CD4-positive, alpha-beta T cell (primary cell): ENCODE measurements around the gene SPSB2. TPM values are rescaled to one million over a fixed set of nuclear protein-coding genes. Genes with fewer than 3 reads are reported as not detected.

Experiments
- ATAC-seq: fragments of 200-7000 bp; cut with Tn5 transposase; one replicate; pipeline ENCODE4 v1.10.0; 2022; ENCODE audit warnings: mild to moderate bottlenecking; ENCODE audit not compliant: poor library complexity
- CTCF ChIA-PET: fragments of 350-600 bp; sonication (Branson Sonifier 250); formaldehyde crosslinking; loops from one replicate; lab custom pipeline; 2021; ENCODE audit warnings: antibody characterized with exemption, inconsistent platforms; lab: Charles Lee
- POLR2A ChIA-PET: fragments of 350-600 bp; sonication (Branson Sonifier 250); formaldehyde crosslinking; loops from one replicate; lab custom pipeline; 2021; ENCODE audit warnings: antibody characterized with exemption, inconsistent platforms; lab: Charles Lee
- DNase-seq, 14 experiments: peaks; one replicate each; pipeline ENCODE4 v3.0.0-alpha.2; 2013 to 2020; ENCODE audit warnings: mixed read lengths in 2 of 14
- H3K27ac ChIP-seq, 2 donors: one replicate each; pipeline versions ENCODE4 v1.5.1 to v1.7.0; 2013; ENCODE audit warnings: low read length in 2 of 2, low read depth in 1 of 2, mild to moderate bottlenecking in 1 of 2
- H3K27me3 ChIP-seq, 2 experiments: 1 replicate in 1 of 2; 2 replicates in 1 of 2; pipeline versions ENCODE4 v1.6.1 to v1.7.0; 2013; ENCODE audit warnings: low read length in 2 of 2, control low read depth in 1 of 2, mild to moderate bottlenecking in 1 of 2, moderate library complexity in 1 of 2; ENCODE audit not compliant: insufficient read depth in 2 of 2, control insufficient read depth in 1 of 2
- H3K36me3 ChIP-seq: one replicate; pipeline ENCODE4 v1.6.1; 2013; ENCODE audit warnings: low read length, control low read depth; ENCODE audit not compliant: insufficient read depth
- H3K4me1 ChIP-seq: one replicate; pipeline ENCODE4 v1.6.1; 2013; ENCODE audit warnings: low read length, control low read depth; ENCODE audit not compliant: insufficient read depth
- H3K4me3 ChIP-seq: one replicate; pipeline ENCODE4 v1.5.1; 2013; ENCODE audit warnings: mild to moderate bottlenecking, low read length, moderate library complexity
- H3K9me3 ChIP-seq, 2 experiments: 1 replicate in 1 of 2; 2 replicates in 1 of 2; pipeline versions ENCODE4 v1.6.1 to v1.7.0; 2013; ENCODE audit warnings: low read length in 2 of 2, mild to moderate bottlenecking in 2 of 2, control low read depth in 1 of 2, moderate library complexity in 1 of 2; ENCODE audit not compliant: control insufficient read depth in 1 of 2, insufficient read depth in 1 of 2
- H3K27ac Mint-ChIP-seq: one replicate; pipeline ENCODE4 v1.8.0; 2020; ENCODE audit warnings: mixed read lengths
- H3K27me3 Mint-ChIP-seq: one replicate; pipeline ENCODE4 v1.8.0; 2021; ENCODE audit warnings: mixed read lengths
- H3K36me3 Mint-ChIP-seq: one replicate; pipeline ENCODE4 v1.8.0; 2021; ENCODE audit warnings: low read depth, mixed read lengths
- H3K4me1 Mint-ChIP-seq: one replicate; pipeline ENCODE4 v1.8.0; 2021; ENCODE audit warnings: low read depth, mixed read lengths
- H3K4me3 Mint-ChIP-seq: one replicate; pipeline ENCODE4 v1.8.0; 2020; ENCODE audit warnings: mild to moderate bottlenecking, mixed read lengths
- H3K9me3 Mint-ChIP-seq: one replicate; pipeline ENCODE4 v1.8.0; 2020; ENCODE audit warnings: mixed read lengths
- intact Hi-C, 2 experiments: fragments of 100-400 bp; cut with DNase I in 1 of 2; cut with micrococcal nuclease in 1 of 2; formaldehyde crosslinking; loops; one replicate each; pipeline versions ENCODE4 v1.15.1 to v1.9.0; 2023 to 2025; cut with DNase I, micrococcal nuclease
- total RNA-seq, 174 experiments: library from RNA in 2 of 174; stranded (reverse) in 2 of 174; gene quantifications; one replicate each; pipeline ENCODE4 v1.2.3 and lab custom pipeline; 2021 to 2026
- TF ChIP-seq, protein P1 (sequence below): fragments of 200-600 bp; IDR thresholded peaks from one replicate; pipeline ENCODE4 v1.8.0; 2022; ENCODE audit warnings: antibody characterized with exemption, mild to moderate bottlenecking

SPSB2 gene
- total RNA-seq, 2 experiments from 2014 or later: 3.2 to 3.3 TPM

DNA sequence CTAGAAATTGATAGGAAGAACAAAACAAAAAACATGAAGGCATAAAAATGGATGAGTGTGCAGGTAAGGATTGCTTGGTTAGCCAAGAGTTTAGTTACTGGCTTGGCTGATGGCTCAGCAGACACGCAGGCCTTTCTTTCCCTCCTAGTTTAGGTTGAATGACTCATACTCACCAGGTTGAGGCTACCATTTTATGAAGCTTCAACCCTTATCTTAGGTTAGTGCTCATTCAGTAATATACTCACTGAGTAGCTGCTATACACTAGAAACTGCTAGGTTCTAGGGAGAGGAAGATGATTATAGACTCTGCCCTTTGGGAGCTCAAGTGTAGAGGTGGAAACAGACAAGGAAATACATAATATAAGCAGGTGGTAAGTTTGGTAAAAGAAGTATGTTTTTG, 38.8 kb downstream of the SPSB2 start:
- POLR2A ChIA-PET: interaction anchor here (0.9 to 2.4 kb wide), 2 partner anchors 38 to 81 kb away, joined by 3 to 9 read pairs; partner anchors contain the start of genes MLF2 and SPSB2
- H3K36me3 Mint-ChIP-seq: no peaks in the 10 kb centered on the region
- no peak for DNase-seq
- CTCF ChIA-PET: interaction anchor here (2.6 kb wide), 1 partner anchor 67 kb away, joined by 9 read pairs; no protein-coding TSS in a partner anchor
- H3K4me3 Mint-ChIP-seq: no peak overlapping the region
- peaks cover 6% of the 10 kb centered on the region for H3K4me1 Mint-ChIP-seq
- peaks cover 0 to 8% of the 10 kb centered on the region in 2 experiments for H3K27me3 ChIP-seq
- H3K4me1 ChIP-seq: peaks cover 13% of the 10 kb centered on the region
- ATAC-seq: no peak
- H3K27me3 Mint-ChIP-seq: peaks cover 4% of the 10 kb centered on the region
- H3K4me3 ChIP-seq: no peak overlapping the region
- H3K36me3 ChIP-seq: no peaks in the 10 kb centered on the region
- no peaks in the 10 kb centered on the region for H3K9me3 Mint-ChIP-seq
- no peak overlapping the region for H3K27ac ChIP-seq
- H3K27ac Mint-ChIP-seq: no peak overlapping the region
- peaks cover 0 to 6% of the 10 kb centered on the region in 2 experiments for H3K9me3 ChIP-seq
- TF ChIP-seq, protein P1, sequence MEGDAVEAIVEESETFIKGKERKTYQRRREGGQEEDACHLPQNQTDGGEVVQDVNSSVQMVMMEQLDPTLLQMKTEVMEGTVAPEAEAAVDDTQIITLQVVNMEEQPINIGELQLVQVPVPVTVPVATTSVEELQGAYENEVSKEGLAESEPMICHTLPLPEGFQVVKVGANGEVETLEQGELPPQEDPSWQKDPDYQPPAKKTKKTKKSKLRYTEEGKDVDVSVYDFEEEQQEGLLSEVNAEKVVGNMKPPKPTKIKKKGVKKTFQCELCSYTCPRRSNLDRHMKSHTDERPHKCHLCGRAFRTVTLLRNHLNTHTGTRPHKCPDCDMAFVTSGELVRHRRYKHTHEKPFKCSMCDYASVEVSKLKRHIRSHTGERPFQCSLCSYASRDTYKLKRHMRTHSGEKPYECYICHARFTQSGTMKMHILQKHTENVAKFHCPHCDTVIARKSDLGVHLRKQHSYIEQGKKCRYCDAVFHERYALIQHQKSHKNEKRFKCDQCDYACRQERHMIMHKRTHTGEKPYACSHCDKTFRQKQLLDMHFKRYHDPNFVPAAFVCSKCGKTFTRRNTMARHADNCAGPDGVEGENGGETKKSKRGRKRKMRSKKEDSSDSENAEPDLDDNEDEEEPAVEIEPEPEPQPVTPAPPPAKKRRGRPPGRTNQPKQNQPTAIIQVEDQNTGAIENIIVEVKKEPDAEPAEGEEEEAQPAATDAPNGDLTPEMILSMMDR: no peak
- intact Hi-C loops: no loop called here

DNA sequence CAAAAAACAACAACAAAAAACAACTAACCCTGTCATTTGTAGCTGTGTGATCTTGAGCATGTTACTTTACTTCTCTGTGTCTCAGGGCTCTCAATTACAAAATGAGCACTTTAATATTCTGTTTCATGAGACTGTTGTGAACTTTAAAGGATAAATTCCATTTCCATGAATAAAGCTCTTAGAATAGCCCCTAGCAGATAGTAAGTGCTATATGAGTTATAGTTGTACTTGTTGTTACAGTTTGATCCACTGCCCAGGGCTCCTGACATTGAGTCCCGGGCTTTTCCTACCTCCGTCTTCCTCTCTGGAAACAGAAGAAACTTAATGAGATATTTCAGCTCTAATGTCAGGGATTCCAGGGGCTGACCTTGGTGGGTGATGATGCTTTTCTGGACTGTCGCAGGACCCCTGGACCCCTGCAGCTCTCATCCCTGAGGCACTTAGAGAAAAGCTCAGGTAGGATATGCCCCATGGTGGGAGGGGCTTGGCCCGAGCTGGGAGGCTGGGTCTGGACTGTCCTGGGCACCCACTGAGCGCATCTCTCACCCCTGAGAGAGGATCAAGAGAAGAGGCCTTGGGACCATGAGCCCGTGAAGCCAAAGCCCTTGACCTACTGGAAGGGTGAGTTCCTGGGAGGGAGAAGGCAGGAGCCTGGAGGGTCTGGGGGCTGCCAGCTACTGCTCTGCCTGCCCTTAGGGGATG, 39.8 kb downstream of the SPSB2 start:
- Mint-ChIP-seq H3K4me1 (peaks cover 6% of the 10 kb centered on the region), H3K27ac (no peak overlapping the region), H3K27me3 (peaks cover 4% of the 10 kb centered on the region), H3K9me3 (no peaks in the 10 kb centered on the region), H3K36me3 (no peaks in the 10 kb centered on the region), H3K4me3 (no peak overlapping the region)
- H3K4me1 ChIP-seq: peaks cover 19% of the 10 kb centered on the region
- H3K9me3 ChIP-seq: peaks cover 0 to 6% of the 10 kb centered on the region in 2 experiments
- ChIA-PET POLR2A (interaction anchor here (1.3 to 1.4 kb wide), 2 partner anchors 20 to 81 kb away, joined by 3 to 5 read pairs; partner anchors contain the start of gene MLF2), CTCF (interaction anchor here (1.6 kb wide), 1 partner anchor 80 kb away, joined by 4 read pairs; the partner anchor contains the start of gene MLF2)
- no peaks in the 10 kb centered on the region for H3K36me3 ChIP-seq
- no peak overlapping the region for H3K4me3 ChIP-seq
- intact Hi-C loops: no loop called here
- peaks cover 0 to 10% of the 10 kb centered on the region in 2 experiments for H3K27me3 ChIP-seq
- no peak for ATAC-seq
- TF ChIP-seq, protein P1: no peak
- DNase-seq: peak in 1 of 14 experiments; percentile 17
- no peak overlapping the region for H3K27ac ChIP-seq

DNA sequence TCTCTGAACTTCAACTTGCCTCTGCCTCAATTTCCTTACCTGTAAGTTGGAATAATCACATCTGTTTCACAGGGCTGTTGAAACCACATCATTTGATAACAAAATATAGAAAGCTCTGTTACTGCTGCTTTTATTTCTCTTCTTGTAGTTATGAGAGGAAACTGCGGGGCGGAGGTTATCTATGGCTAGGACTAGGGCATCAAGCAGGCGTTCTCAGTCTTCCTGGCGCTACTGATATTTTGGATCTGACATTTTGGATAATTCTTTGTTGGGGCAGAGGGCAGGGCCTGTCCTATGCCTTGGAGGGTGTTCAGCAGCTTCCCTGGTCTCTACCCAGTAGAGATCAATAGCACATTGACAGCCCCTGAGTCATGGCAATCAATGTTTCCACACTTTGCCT, 41.0 kb downstream of the SPSB2 start:
- no peak overlapping the region for H3K4me3 Mint-ChIP-seq

More for the DNA sequence above, 41.0 kb downstream of the SPSB2 start:
- H3K36me3 ChIP-seq: no peaks in the 10 kb centered on the region
- no peaks in the 10 kb centered on the region for H3K9me3 Mint-ChIP-seq
- DNase-seq: no peak
- CTCF ChIA-PET: interaction anchor here (1.6 kb wide), 1 partner anchor 79 kb away, joined by 4 read pairs; the partner anchor contains the start of gene MLF2
- H3K27me3 Mint-ChIP-seq: peaks cover 9% of the 10 kb centered on the region
- no peak overlapping the region for H3K27ac Mint-ChIP-seq
- H3K4me1 Mint-ChIP-seq: peaks cover 16% of the 10 kb centered on the region
- POLR2A ChIA-PET: interaction anchor here (1.3 to 1.4 kb wide), 2 partner anchors 21 to 80 kb away, joined by 3 to 5 read pairs; partner anchors contain the start of gene MLF2
- peaks cover 30% of the 10 kb centered on the region for H3K4me1 ChIP-seq
- no peak overlapping the region for H3K4me3 ChIP-seq
- no peak overlapping the region for H3K27ac ChIP-seq
- peaks cover 5 to 15% of the 10 kb centered on the region in 2 experiments for H3K27me3 ChIP-seq
- no peaks in the 10 kb centered on the region for H3K36me3 Mint-ChIP-seq
- intact Hi-C loops: no loop called here
- no peak for ATAC-seq
- peaks cover 0 to 6% of the 10 kb centered on the region in 2 experiments for H3K9me3 ChIP-seq
- TF ChIP-seq, protein P1: no peak
